ENCODE results near the gene PRR7. TPM values are rescaled to one million over a fixed set of nuclear protein-coding genes. Genes with fewer than 3 reads are reported as not detected.

The PRR7 gene
- polyA plus RNA-seq, 1 donor from 2014 or later = 46.6 TPM

DNA sequence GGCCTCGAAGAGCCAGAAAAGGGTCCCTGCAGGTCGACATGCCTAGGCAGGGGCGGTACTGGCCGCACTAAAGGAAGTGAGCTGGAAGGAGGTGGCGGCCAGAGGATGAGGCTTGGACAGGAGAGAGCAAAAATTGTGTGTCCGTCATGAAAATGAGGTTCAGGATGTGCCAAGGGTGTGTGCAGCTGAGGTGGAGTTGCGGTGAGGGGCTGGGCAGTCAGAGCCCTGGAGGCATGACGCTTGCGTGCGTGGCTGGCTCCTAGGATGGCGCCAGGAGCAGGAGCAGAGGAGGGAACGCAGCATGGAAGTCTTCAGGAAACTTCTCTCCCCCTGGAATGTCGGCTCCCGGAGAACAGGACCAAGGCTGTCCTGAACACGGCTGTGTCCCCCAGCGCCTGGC, 56.3 kb downstream of the PRR7 start:
- no peaks in the 10 kb centered on the region for H3K36me3 ChIP-seq (ENCODE audit: insufficient read depth, low read length)
- no peaks in the 10 kb centered on the region for H3K9me2 ChIP-seq (ENCODE audit: insufficient read depth, low read length)
- H3K9ac ChIP-seq (ENCODE audit: low read length) = no peak overlapping the region
- H4K20me1 ChIP-seq (ENCODE audit: insufficient read depth) = no peaks in the 10 kb centered on the region
- TF ChIP-seq RAD21 (conservative IDR thresholded peaks at IDR 0.05) = no peak
- no peak for TF ChIP-seq MXI1 (conservative IDR thresholded peaks at IDR 0.05; ENCODE audit: poor library complexity, severe bottlenecking)
- TF ChIP-seq SMC3 (conservative IDR thresholded peaks at IDR 0.05; ENCODE audit: poor library complexity) = no peak
- TF ChIP-seq, protein P1, sequence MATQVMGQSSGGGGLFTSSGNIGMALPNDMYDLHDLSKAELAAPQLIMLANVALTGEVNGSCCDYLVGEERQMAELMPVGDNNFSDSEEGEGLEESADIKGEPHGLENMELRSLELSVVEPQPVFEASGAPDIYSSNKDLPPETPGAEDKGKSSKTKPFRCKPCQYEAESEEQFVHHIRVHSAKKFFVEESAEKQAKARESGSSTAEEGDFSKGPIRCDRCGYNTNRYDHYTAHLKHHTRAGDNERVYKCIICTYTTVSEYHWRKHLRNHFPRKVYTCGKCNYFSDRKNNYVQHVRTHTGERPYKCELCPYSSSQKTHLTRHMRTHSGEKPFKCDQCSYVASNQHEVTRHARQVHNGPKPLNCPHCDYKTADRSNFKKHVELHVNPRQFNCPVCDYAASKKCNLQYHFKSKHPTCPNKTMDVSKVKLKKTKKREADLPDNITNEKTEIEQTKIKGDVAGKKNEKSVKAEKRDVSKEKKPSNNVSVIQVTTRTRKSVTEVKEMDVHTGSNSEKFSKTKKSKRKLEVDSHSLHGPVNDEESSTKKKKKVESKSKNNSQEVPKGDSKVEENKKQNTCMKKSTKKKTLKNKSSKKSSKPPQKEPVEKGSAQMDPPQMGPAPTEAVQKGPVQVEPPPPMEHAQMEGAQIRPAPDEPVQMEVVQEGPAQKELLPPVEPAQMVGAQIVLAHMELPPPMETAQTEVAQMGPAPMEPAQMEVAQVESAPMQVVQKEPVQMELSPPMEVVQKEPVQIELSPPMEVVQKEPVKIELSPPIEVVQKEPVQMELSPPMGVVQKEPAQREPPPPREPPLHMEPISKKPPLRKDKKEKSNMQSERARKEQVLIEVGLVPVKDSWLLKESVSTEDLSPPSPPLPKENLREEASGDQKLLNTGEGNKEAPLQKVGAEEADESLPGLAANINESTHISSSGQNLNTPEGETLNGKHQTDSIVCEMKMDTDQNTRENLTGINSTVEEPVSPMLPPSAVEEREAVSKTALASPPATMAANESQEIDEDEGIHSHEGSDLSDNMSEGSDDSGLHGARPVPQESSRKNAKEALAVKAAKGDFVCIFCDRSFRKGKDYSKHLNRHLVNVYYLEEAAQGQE (IDR thresholded peaks at IDR 0.05; ENCODE audit: borderline replicate concordance) = no peak
- TF ChIP-seq, protein P2, sequence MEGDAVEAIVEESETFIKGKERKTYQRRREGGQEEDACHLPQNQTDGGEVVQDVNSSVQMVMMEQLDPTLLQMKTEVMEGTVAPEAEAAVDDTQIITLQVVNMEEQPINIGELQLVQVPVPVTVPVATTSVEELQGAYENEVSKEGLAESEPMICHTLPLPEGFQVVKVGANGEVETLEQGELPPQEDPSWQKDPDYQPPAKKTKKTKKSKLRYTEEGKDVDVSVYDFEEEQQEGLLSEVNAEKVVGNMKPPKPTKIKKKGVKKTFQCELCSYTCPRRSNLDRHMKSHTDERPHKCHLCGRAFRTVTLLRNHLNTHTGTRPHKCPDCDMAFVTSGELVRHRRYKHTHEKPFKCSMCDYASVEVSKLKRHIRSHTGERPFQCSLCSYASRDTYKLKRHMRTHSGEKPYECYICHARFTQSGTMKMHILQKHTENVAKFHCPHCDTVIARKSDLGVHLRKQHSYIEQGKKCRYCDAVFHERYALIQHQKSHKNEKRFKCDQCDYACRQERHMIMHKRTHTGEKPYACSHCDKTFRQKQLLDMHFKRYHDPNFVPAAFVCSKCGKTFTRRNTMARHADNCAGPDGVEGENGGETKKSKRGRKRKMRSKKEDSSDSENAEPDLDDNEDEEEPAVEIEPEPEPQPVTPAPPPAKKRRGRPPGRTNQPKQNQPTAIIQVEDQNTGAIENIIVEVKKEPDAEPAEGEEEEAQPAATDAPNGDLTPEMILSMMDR (IDR thresholded peaks at IDR 0.05; ENCODE audit: poor library complexity, severe bottlenecking) = no peak
- no peak for TF ChIP-seq POLR2AphosphoS5 (IDR thresholded peaks at IDR 0.05)
- TF ChIP-seq TAF1 (IDR thresholded peaks at IDR 0.05; ENCODE audit: low read depth) = no peak
- TF ChIP-seq EP300 (conservative IDR thresholded peaks at IDR 0.05; ENCODE audit: poor library complexity, severe bottlenecking) = no peak
- no peak for TF ChIP-seq EZH2 (IDR thresholded peaks at IDR 0.05; ENCODE audit: borderline replicate concordance, insufficient read depth, low read length, poor library complexity, severe bottlenecking)
- no peak overlapping the region for H3K4me2 ChIP-seq (ENCODE audit: low read length)
- H3K79me2 ChIP-seq (replicated peaks; ENCODE audit: insufficient read depth, low read length) = no peaks in the 10 kb centered on the region
- H3K27ac ChIP-seq (ENCODE audit: low read length) = no peak overlapping the region
- H3K9me3 ChIP-seq (ENCODE audit: low read length) = no peaks in the 10 kb centered on the region
- no peaks in the 10 kb centered on the region for H3F3A ChIP-seq (ENCODE audit: insufficient read depth, low read length, poor library complexity, severe bottlenecking)
- no peak overlapping the region for H2AFZ ChIP-seq (ENCODE audit: low read depth, low read length)
- H3K27me3 ChIP-seq (ENCODE audit: insufficient read depth, low read depth, low read length) = peaks cover 6% of the 10 kb centered on the region
- H3K4me3 ChIP-seq (ENCODE audit: low read length) = no peak overlapping the region

DNA sequence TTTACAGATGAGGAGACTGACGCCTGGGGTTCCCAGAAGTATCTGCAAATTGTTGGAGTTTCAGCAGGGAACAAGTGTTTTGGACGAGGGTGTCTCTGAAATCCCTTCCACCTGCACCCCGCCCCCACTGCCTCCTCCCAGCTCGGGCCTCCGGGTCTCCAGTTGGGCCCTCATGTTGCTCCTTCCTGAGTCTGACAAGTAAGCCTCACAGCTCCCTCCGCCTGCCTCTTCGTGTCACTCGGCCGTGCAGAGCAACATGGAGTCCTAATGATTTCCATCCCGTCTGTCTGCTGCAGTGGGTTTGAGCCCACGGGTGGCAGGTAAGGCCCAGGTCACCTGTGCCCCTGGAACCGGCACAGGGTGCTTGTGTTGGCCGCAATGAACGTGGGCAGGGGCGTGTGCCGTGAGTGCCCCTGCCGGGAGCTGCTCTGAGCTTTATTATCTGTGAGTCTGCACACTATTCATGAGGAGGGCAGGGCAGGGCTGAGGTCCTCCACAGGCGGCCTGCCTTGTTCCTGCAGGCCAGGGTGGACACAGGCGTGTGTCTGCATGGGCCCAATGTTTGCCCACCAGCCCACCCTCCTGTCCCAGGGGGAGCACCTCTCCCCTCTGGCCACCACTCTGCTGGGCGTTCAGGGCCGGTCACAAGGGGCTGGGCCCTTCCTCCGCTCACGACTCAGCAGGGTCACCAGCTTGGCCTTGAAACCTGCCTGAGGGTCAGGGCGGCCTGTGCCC, 56.9 kb downstream of the PRR7 start:
- no peak overlapping the region for H3K4me2 ChIP-seq (ENCODE audit: low read length)
- no peak overlapping the region for H3K27ac ChIP-seq (ENCODE audit: low read length)
- H3F3A ChIP-seq (ENCODE audit: insufficient read depth, low read length, poor library complexity, severe bottlenecking) = no peaks in the 10 kb centered on the region
- H2AFZ ChIP-seq (ENCODE audit: low read depth, low read length) = no peak overlapping the region
- H3K9me2 ChIP-seq (ENCODE audit: insufficient read depth, low read length) = no peaks in the 10 kb centered on the region
- TF ChIP-seq TAF1 (IDR thresholded peaks at IDR 0.05; ENCODE audit: low read depth) = no peak
- no peaks in the 10 kb centered on the region for H3K36me3 ChIP-seq (ENCODE audit: insufficient read depth, low read length)
- H3K4me3 ChIP-seq (ENCODE audit: low read length) = no peak overlapping the region
- H3K9ac ChIP-seq (ENCODE audit: low read length) = no peak overlapping the region
- peaks cover 2% of the 10 kb centered on the region for H3K27me3 ChIP-seq (ENCODE audit: insufficient read depth, low read depth, low read length)
- no peaks in the 10 kb centered on the region for H3K9me3 ChIP-seq (ENCODE audit: low read length)
- no peaks in the 10 kb centered on the region for H4K20me1 ChIP-seq (ENCODE audit: insufficient read depth)
- H3K79me2 ChIP-seq (replicated peaks; ENCODE audit: insufficient read depth, low read length) = no peaks in the 10 kb centered on the region
